GM21381 (cell line): ENCODE measurements around the gene KRT13.
"Not testable (repeated sequence)": the region's sequence is repeated elsewhere in the genome, so short reads cannot be mapped to it uniquely, and the experiment has no call there.

Source experiments
- ATAC-seq: cut with Tn5 transposase; IDR thresholded peaks from one replicate; pipeline ENCODE4 v1.9.1; 2021; ENCODE audit warnings: mild to moderate bottlenecking, moderate library complexity; ENCODE audit not compliant: unreplicated experiment

The KRT13 gene

GRCh38 chr17:41505007-41505808 is at the start of gene KRT13:
TSS of gene KRT13 (minus strand) at chr17:41505612. CDS start at chr17:41505550, 62 bp downstream.
- no peak for ATAC-seq

GRCh38 chr17:41553987-41554680 is 48.7 kb upstream of the KRT13 start:
- ATAC-seq = no peak

- ATAC-seq = no peak
Measured at GRCh38 chr17:41553176-41553575, 47.8 kb upstream of the KRT13 start.

GRCh38 chr17:41552455-41552854 is 47.0 kb upstream of the KRT13 start:
- ATAC-seq = no peak

GRCh38 chr17:41551365-41551764 is 46.0 kb upstream of the KRT13 start:
- ATAC-seq = no peak

- ATAC-seq = no peak
Measured at GRCh38 chr17:41549596-41550039, 44.2 kb upstream of the KRT13 start.

- no peak for ATAC-seq
Measured at GRCh38 chr17:41548844-41549595, 43.6 kb upstream of the KRT13 start.

GRCh38 chr17:41547921-41548843 is 42.8 kb upstream of the KRT13 start:
- ATAC-seq = no peak

GRCh38 chr17:41547378-41547841 is 42.0 kb upstream of the KRT13 start:
- ATAC-seq = no peak

GRCh38 chr17:41546819-41547218 is 41.4 kb upstream of the KRT13 start:
- ATAC-seq = no peak

- ATAC-seq = no peak
Measured at GRCh38 chr17:41545829-41546410, 40.5 kb upstream of the KRT13 start.

- no peak for ATAC-seq
Measured at GRCh38 chr17:41544935-41545334, 39.5 kb upstream of the KRT13 start.

- no peak for ATAC-seq
Measured at GRCh38 chr17:41544491-41544892, 39.1 kb upstream of the KRT13 start.

- not testable (repeated sequence) for ATAC-seq
Measured at GRCh38 chr17:41542786-41543185, 37.4 kb upstream of the KRT13 start.

- no peak for ATAC-seq
Measured at GRCh38 chr17:41542357-41542756, 36.9 kb upstream of the KRT13 start.

GRCh38 chr17:41540921-41541625 is 35.7 kb upstream of the KRT13 start:
- ATAC-seq = no peak

- no peak for ATAC-seq
Measured at GRCh38 chr17:41539979-41540701, 34.7 kb upstream of the KRT13 start.

- no peak for ATAC-seq
Measured at GRCh38 chr17:41539071-41539492, 33.7 kb upstream of the KRT13 start.

GRCh38 chr17:41538565-41538991 is 33.2 kb upstream of the KRT13 start:
- ATAC-seq = no peak
